Fibroblast of lung (primary cell): ENCODE results near the gene FAM3B.

Source experiments
- CTCF ChIP-seq, 2 donors: IDR thresholded peaks in 1 of 2; conservative IDR thresholded peaks in 1 of 2; 1 replicate in 1 of 2; 2 replicates in 1 of 2; pipeline ENCODE4 v1.5.1; 2011 to 2012; ENCODE audit warnings: low read length in 2 of 2, control low read depth in 1 of 2, inconsistent platforms in 1 of 2, low read depth in 1 of 2, mild to moderate bottlenecking in 1 of 2
- EZH2 ChIP-seq: IDR thresholded peaks from 2 replicates; pipeline ENCODE4 v1.5.1; 2012; ENCODE audit warnings: low read length, control low read depth, mild to moderate bottlenecking; ENCODE audit errors: missing control alignments

DNA sequence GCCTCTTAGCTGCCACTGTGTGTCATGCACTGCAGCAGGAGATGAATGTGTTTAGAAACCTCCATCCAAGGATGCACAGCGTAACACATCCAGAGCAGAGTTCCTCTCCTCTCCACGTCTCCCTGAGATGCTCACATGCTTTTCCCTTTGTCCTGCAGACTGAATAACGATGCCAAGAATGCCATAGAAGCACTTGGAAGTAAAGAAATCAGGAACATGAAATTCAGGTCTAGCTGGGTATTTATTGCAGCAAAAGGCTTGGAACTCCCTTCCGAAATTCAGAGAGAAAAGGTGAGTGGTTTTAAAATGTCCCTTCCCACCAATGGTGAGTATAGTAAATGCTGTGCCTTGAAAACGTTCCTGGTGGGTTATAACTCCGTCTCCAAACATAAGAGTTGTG, 31.8 kb downstream of the FAM3B start:
- TF ChIP-seq CTCF (conservative IDR thresholded peaks at IDR 0.05 in 1 of 2, IDR thresholded peaks at IDR 0.05 in 1 of 2; ENCODE audit: low read depth in 1 of 2, low read length in 2 of 2) (no peak), EZH2 (no peak)
